HG03135 (cell line): ENCODE measurements around the gene SPATA46.
"Not testable (repeated sequence)": the region's sequence is repeated elsewhere in the genome, so short reads cannot be mapped to it uniquely, and the experiment has no call there.

ENCODE experiments used
- ATAC-seq: cut with Tn5 transposase; IDR thresholded peaks from one replicate; pipeline ENCODE4 v1.9.1; 2021; ENCODE audit warnings: mild to moderate bottlenecking, moderate library complexity; ENCODE audit not compliant: unreplicated experiment

The SPATA46 gene

GRCh38 chr1:162358928-162359327, 17.7 kb downstream of the SPATA46 start:
- ATAC-seq = no peak

DNA sequence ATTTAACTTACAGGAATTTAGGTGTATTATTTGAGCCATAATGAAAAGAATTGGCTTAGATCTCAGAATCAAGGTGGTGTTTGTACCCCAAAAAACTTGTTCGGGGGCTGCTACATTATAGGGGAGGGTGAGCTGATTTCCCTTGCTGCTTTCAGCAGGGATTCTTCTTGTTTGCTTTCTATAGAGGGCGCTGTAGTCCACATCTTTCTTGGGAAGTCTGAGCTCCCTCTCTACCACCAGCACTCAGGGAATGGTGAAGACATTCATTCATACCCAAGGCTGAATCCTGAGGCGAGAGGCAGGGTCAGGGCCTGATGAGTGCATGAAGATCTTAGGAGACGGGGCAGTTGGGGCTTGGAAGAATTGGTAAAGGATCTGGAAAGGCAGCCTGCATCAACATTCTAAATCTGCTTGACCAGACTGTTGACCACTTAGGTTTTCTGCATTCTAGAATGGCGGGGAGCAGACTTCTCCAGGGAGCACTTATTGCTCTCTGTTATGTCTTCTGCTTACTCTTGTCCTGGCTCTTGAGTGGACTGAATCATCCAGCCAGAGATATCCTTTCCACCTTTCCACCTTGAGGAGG, 18.9 kb downstream of the SPATA46 start:
- no peak for ATAC-seq

GRCh38 chr1:162353702-162354101, 23.0 kb downstream of the SPATA46 start:
- no peak for ATAC-seq

DNA sequence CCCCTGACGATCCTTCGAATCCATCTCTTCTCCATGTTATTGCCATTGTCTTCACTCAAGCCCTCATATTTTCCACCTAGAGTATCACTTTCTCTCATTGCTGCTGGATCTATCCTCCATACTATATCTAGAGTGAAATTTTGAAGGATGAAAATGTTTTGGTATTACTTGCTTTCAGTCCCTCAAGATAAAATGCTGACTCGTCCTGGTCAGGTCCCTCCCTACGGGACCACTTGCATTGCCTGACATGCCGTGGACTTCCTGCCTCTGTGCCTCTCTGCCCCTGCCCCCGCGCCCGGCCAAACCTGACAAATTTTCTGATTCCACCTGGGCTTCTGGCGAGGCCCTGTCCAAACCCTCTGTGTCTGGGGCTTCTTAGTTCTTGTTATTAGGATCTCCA, 23.6 kb downstream of the SPATA46 start:
- ATAC-seq = no peak

GRCh38 chr1:162351874-162352273, 24.8 kb downstream of the SPATA46 start:
- ATAC-seq = not testable (repeated sequence)

GRCh38 chr1:162351246-162351842, 25.3 kb downstream of the SPATA46 start:
- ATAC-seq = no peak

GRCh38 chr1:162349635-162350330, 26.9 kb downstream of the SPATA46 start:
- no peak for ATAC-seq

GRCh38 chr1:162347281-162347680, 29.4 kb downstream of the SPATA46 start:
- ATAC-seq = no peak

DNA sequence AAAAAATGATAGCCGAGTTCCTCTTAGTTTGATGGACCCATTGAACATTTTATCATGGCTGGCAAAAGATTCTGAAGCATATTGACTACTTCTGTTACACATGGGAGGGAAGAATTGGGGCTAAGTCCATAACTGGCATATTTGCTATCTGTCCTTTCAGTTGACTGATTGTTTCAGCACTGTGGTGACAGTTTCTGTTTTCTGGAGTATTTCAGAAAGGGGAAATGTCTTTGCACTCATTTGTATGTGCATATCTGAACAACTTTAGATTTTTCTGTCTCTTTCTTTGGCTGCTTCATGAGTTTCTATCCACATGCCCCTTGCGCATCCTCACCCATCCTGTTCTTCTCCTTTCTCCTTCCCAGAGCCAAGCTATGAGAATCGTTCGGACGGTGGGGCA, 33.2 kb downstream of the SPATA46 start:
- no peak for ATAC-seq

GRCh38 chr1:162342452-162342983, 34.1 kb downstream of the SPATA46 start:
- no peak for ATAC-seq

DNA sequence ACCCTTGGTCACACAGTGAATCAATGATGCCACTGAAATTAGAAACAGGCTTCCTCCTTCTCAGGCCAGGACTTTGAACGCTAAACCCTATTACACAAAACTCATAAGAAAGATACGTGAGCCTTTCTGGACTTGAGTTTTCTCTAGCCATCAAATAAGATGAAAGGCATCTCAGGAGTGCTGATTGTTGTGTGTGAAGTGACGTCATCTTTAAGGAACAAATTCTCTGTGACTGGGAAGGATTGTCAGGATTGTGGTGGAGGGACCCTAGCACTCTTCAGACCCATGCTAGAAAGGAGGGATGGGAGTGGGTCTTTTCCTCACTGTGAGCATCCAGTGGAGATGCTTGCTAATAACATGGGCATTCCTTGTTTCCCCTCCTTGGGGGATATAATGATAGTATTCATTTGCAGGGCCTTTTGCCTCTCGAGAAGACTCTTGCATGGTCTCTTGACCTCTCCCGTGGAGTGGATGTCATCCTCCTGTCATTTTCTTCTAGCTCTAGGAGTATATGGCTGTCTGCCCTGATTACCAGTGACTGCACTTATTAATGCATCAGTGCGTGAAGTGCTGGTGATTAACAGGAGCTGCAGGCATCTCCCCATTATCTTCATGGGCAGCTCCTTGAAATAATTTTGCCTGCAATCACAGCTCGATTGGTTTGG, 39.9 kb downstream of the SPATA46 start:
- no peak for ATAC-seq

- ATAC-seq = no peak
These were observed 41.5 kb downstream of the SPATA46 start for GRCh38 chr1:162335126-162335525.

DNA sequence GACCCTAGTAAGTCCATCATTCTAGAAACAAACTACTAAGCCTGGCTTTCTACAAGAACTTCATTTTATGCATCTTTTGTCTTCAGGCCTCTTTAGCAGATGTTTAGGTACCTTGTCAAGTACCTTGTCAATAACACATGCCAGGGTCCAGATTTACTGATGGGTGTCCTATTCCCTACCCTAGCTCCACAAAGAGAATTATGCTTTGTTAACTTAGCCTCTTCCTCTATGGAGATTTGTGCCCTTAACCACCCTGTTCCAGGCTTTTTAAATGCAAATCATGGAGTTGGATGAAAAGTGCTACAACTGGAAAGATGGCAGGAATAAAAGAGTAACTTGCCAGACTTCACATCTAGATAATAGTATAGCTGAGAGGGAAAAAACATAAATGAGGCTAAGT, 42.7 kb downstream of the SPATA46 start:
- no peak for ATAC-seq

DNA sequence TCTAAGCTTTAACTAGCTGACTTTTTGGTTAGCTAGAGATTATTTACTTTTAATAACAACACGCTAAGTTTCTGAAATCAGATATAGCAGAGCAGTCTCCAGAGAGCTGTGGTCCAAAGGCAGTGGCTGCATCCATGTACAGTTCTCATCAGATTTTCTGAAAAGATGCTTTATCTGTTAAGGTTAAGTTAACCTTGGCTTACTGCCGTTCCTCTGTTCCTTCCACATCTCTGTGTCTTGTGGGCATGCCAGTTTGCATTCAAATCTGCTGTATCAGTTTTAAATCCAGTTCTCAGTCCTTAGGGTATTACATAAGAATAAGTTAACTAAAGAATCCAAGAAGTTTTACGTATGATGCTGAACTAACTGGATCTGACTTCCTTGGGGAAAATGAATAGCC, 46.8 kb downstream of the SPATA46 start:
- ATAC-seq = no peak

GRCh38 chr1:162328512-162328911, 48.1 kb downstream of the SPATA46 start:
- ATAC-seq = no peak

- ATAC-seq = no peak
These were observed 48.9 kb downstream of the SPATA46 start for GRCh38 chr1:162327788-162328165.

DNA sequence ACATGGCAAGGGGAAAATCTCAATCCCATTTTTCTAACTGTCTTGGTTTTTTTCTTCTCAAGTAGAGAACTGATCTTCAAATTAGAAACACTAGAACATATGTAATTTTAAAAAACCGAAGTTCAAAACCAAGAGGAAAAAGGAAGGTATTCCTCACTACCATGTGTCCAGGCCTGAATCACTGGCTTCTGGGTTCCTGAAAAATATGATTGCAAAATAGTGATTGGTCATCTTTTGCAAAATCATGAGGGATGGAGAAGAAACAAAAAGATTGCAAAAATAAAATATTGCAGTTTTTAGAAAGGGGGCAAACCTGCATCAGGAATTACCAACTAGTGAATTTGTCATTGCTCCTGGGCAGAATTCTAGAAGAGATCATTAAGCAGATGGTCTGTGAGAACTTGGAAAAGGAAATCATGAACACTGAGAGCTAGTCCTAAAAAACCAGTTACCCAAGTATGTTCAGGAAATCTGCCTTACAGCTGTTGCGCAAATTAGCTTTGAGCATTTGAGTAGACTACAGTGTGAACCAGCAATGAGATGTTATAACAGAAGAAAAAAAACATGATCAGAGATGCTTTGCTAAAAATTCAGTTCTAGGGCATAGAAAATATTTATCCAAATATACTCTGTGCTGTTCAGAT, 49.4 kb downstream of the SPATA46 start:
- no peak for ATAC-seq

DNA sequence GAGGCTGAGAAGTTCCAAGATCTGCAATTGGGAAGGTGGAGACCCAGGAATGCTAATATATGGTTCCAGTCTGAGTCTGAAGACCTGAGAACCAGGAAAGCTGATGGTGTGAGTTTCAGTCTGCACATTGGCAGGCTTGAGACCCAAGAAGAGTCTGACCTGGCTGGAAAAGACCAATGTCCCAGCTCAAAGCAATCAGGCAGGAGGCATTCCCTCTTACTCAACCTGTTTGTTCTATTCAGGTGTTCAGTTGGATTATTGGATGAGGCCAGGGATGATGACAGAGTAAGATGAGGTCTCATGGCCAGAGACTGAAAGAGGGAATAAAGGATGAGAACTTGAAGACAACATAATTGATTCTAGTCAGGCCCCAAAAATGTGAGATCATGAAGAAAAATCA, 50.1 kb downstream of the SPATA46 start:
- no peak for ATAC-seq

DNA sequence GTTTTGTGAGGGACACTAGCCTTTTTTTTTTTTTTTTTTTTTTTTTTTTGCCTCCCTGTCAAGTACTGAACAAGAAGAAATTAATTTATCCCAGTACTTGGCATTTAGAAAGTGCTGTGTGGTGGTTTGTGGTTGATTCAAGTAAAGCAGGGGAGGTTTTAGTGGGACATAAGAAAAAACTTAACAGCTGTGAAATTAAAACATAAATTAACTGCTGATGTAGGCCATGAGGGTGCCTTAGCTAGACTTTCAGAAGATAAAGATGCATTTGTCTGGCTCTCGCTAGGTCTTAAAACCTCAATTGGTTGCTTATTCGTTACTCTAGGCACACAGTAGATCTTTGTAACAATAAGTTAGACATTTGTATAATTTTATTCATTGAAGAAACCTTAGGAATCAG, 52.3 kb downstream of the SPATA46 start:
- ATAC-seq = no peak
